Stimulated activated CD8-positive, alpha-beta memory T cell treated with anti-CD3 and anti-CD28 coated beads, Interleukin-7, amount 100 ng/mL, for 24 hours (primary cell): ENCODE data around the gene NR3C1.

Experiments
- DNase-seq: peaks from one replicate; pipeline ENCODE4 v3.0.0-alpha.2; 2020; ENCODE audit warnings: low read depth

The NR3C1 gene

DNA sequence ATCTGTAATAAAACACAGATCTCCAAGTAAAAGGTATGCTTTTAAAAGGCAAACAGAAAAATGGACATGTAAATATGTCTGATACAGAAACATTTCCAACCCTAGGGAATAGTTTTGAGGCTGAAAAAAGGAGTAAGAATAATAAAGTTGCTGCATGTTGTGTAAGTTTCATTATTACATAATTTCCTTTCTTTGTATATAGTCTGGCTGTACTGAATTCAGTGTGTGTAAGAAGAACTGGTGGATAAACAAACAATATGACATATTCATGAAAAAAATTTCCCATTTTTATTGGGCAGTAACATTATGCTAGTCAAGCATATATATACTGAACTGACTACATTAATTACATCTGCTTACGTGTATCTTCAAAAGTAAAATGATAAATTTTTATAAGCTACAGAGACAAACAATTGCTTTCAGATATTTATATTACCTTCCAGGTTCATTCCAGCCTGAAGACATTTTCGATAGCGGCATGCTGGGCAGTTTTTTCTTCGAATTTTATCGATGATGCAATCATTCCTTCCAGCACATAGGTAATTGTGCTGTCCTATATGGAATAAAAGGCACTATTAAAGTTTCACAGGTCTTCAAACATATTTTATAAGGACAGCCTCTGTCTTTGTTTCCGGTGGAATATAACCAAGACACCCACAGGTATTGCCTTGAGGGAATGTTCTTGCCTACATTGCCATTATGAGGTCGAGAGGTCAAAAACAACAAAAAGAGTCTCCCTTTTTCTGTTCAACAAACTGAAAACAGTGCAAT is 93.6 kb downstream of the NR3C1 start:
- no peak for DNase-seq

DNA sequence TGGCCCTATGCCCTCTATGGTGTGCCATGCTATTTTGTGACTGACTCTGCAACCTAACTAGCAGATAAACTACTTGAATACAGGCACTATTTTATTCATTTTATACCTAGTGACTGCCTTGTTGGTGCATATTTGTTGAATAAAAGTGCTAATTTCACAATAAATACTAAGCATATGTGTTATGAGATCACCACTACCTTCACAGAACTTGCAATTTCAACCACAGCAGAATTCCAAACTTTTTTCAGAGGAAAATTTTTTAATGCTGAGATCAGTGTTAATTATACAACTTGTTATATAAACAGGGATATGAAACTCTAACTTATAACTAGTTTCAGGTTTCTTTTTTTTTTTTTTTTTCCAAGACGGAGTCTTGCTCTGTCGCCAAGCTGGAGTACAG is 94.8 kb downstream of the NR3C1 start:
- no peak for DNase-seq

DNA sequence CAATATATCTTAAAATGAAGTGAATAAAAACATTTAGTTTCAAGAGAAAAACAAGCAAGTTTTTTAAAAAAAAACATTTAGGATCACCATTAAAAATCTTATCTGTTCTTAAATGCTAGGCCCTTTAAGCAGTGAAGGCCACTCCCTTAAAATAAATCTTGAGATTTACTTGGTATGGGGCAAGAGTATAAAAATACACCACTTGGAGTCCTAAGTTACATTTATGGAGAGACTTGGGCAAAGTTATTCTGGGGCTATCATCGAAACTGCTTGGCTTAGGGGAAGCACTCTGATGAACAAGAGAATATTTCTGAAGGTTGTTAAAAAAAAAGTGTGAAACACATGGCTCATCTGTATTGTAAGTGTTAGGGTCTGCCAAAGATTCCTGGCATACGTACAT is 97.4 kb downstream of the NR3C1 start:
- no peak for DNase-seq

DNA sequence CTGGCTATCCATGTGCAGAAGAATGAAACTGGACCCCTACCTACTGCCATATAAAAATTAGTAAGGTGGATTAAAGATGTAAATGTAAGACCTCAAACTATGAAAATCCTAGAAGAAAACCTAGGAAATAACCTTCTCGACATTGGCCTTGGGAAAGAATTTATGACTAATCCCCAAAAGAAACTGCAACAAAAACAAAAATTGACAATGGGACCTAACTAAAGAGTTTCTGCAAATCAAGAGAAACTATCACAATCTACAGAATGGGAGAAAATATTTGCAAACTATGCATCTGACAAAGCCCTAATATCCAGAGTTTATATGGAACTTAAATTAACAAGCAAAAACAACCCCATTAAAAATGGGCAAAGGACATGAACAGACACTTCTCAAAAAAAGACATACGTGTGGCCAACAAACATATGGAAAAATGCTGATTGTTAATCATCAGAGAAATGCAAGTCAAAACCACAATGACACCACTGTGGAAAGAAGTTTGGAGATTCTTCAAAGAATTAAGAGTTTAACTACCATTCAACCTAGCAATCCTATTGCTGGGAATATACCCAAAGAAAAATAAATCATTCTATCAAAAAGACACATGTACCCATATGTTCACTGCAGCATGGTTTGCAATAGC is 98.5 kb downstream of the NR3C1 start:
- DNase-seq: no peak

DNA sequence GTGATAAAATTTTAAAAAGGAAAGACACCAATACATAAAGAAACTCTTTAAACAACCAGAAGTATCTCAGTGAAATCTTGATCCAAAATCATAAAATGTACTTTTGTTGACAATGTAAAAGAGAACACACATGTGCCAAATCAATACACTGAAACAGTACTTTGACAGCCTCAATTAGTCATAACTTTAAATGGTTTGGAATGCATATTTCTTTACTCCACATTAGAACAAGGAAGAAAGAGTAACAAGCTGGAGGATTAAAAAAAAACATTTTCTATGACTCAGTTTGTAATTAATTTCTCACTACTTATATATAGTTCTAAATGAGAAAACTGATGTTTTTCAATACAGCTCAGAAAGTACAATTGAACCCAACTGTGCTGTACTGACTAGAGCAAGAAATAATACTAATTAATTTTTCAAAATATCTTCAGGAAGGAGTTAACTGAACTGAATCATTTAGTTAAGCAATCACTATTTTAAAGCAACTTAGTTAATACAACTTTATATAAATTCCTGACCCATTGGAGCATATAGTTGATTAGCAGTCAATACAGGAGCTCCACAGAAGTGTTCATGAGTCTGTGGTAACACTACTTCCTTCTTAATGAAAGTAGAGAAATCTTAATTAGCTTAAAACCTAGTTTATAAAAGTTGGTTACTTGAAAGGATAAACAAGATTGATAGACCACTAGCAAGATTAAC is 101.0 kb downstream of the NR3C1 start:
- no peak for DNase-seq

DNA sequence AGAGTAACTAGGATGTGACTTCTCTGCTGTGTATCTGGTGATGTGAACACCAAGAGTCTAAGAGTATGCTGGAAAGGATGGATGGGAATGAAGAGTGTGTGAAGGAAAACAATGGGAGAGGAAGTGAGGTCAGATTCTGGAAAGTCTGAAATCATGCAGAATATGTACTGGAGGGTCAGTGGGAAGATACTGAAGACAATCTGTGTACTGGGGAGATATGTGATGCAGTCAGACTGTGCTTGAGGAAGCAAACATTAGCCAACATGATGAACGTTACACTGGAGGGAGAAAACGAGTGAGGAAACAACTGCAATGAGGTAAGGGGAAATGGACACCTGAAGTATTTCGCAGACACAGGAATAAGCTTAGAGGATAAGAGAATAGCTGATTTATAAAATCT is 105.7 kb downstream of the NR3C1 start:
- no peak for DNase-seq

DNA sequence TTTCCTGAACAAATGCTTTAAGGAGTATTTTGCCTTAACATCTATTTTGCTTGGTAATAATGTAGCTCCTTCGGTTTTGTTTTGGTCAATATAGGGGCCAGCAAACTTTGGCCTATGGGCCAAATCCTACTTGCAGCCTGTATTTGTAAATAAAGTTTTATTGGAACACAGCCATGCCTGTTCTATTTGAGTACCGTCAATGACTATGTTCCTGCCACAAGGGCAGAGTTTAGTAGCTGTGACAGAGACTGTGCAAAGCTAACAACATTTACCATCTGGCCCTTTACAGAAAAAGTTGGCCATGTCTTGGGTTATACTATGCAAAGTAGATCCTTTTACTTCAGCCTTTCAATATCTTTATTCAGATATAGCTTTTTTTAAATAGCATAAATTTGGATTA is 113.4 kb downstream of the NR3C1 start:
- no peak for DNase-seq

DNA sequence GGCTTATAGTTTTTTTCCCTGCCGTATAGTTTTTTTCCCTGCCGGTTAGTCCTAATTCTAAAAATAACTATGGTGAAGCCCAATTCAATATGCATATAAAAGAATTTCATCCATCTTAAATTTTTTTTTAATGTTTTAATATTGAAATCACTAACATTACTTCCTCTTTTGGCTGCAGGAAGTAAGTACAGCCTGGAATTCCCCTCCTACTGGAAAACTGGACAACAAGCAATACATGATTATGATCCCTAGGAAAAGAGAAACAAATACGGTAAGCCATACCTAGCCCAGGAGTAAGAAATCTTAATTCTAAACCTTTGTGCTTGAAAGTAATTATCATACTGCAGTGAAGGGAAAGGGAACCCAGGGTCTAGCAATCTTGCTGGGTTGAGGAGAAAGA is 119.0 kb downstream of the NR3C1 start:
- DNase-seq: no peak

DNA sequence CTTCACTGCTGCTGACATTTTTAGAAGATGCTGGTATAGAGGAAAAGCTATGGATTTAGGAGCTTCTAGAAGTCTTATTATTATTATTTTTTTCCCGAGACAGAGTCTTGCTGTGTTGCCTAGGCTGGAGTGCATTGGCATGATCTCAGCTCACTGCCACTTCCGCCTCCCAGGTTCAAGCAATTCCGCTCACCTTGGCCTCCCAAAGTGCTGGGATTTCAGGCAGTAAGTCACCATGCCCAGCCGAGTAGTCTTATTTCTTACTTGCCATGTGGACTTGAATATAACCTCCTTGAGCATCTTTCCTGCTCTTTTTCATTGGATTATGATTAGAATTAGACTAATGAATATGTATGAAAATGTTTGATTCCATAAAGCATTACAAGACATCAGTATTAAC is 119.5 kb downstream of the NR3C1 start:
- DNase-seq: no peak

DNA sequence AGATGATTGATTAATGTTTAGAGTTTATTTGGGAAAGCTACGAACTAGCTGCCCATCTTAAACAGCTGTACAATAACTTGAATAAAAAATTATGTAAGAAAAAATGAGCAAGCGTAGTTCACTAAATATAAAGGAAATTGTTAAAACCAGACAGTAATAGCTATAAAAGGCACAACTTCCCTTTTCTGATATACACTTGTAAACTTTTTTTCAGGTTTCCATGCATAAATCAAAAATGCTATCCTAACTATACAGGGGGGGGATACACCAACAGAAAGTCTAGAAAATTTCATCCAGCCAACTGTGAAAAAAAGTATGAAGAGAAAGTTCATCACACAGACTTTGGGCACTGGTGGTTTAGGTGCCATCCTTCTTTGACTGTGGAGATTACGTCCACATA is 122.3 kb downstream of the NR3C1 start:
- no peak for DNase-seq

DNA sequence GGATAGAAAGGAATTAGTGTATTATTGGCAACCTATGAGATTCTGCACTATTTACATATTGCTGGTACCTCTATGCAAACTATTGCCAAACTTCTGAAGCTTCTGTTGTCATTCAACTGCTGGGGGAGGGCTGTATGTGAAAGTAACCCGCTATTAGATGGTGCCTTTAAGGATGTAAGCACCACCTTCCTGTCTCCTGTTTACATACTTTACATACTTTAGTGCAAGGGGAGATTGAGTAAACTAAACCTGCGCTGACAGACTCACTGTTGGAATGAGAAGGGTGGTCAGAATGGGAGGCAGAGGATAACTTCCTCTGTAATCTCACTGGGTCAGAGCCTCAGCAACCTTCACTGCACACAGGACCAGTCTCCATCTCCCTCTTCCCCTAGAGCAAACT is 123.8 kb downstream of the NR3C1 start:
- no peak for DNase-seq

DNA sequence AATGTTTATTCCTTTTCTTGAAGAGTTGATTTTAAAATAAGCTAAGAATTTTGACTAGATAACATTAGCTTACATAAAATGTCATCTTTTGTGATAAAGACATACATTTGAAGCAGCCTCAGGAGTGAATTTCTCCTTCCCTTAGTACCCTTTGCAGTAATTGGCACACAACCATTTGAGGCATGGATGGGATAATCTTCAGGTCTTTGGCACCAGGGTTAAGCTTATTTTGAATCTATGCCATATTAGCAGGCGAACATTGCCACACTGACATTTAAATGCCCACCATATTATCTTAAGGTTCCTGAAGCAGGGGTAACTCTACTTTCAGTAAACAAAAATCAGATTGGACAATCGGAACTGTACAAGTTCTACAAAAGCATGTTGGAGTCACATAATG is 126.0 kb downstream of the NR3C1 start:
- no peak for DNase-seq

DNA sequence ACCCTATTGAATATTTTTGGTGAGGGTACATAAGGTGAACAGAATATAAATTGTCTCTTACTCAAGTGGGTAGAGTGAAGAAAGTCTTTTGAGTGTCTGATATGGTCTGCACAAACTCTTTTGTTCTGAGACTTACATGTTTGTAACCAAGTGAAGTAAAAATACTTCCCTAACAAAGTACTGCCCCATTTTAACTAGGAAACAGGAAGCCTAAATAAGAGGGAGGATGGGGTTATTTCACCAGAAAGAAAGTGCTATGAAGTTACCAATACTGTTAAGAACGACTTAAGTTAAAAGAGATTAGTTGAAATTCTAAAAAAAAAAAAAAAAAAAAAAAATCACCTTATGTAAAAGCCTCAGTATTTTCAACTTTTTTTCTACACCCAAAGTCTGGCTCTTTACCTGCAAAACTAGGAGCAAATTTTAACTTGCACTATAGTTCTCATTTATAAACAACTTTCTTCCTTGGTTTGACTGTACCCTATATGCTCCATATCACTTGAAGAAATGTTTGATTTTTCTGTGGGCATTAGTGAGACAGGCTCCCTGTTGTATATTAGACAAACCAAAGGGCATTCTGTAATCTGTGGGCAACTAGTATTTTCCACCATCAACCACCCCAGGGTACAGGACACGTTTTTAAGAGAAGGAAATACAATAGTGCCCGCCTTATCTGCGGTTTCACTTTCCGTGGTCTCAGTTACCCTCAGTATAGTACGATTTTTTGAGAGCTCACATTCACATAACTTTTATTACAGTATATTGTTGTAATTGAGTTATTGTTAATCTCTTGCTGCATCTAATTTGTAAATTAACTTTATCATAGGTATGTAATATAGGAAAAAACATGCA is 127.7 kb downstream of the NR3C1 start:
- no peak for DNase-seq

DNA sequence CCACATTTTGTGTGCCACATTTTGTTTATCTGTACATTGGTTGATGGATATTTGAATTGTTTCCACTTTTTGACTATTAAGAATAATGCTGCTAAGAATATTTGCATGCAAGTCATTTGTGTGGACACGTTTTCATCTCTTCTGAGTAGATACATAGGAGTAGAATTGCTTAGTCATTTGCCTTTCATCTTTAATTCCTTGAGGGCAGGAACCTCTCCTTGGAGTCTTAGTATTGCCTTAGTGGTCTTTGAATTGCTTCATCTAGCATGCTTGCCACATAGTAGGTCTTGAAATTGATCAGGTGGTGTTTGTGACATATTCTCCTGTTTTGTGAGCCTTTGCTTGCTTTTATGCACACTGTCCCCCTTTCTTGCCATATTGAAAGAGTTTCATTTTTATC is 128.5 kb downstream of the NR3C1 start:
- DNase-seq: no peak

DNA sequence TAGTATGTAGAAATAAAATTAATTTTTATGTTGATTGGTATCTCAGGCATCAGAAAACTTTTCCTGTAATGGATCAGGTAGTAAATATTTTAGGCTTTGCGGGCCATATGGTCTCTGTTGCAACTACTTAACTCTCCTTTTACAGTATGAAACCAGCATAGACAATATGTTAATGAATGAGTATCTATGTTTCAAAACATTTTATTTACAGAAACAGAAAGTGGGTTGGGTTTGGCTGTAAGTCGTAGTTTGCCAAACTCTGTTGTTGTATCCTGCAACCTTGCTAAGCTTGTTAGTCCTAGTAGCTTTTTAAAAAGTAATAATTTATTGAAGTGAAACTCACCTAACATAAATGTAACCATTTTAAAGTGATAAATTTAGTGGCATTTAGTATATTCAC is 132.1 kb downstream of the NR3C1 start:
- no peak for DNase-seq

DNA sequence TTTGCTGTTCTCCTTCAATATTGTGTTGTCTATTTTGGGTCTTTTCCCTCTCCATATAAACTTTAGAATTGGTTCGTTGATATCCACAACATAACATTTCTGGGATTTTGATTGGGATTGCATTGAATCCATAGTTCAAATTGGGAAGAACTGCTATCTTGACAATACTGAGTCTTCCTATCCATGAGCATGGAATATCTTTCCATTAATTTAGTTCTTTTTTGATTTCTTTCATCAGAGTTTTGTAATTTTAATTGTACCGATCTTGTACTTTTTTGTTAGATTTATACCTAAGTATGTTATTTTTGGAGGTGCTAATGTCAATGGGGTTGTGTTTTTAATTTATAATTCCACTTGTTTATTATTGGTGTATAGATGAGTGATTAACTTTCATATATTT is 135.1 kb downstream of the NR3C1 start:
- no peak for DNase-seq

DNA sequence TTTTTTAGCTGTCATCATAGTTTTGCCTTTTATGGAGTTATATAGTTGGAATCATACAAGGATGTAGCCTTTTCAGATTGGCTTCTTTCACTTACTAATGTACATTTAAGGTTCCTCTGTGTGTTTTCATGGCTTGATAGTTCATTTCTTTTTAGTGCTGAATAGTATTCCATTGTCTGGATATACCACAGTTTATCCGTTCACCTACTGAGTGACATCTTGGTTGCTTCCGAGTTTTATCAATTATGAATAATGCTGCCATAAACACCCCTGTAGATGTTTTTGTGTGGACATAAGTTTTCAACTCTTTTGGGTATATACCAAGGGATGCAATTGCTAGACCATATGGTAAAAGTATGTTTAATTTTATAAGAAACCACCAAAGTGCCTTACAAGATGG is 136.3 kb downstream of the NR3C1 start:
- no peak for DNase-seq

DNA sequence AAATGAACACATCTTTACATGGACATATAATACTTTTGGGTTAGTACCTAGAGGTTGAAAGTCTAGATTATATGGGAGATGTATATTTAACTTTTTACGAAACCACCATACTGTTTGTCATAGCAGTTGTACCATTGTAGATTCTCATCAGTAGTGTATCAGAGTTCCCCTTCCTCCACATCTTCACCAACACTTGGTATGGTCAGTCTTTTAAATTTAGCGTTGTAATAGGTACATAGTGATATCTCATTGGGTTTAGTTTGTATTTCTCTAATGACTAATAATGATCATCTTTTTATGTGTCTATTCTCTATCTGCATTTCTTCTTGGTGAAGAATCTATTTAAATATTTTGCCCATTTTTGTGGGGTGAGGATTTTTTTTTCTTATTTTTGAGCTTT is 137.5 kb downstream of the NR3C1 start:
- DNase-seq: no peak

DNA sequence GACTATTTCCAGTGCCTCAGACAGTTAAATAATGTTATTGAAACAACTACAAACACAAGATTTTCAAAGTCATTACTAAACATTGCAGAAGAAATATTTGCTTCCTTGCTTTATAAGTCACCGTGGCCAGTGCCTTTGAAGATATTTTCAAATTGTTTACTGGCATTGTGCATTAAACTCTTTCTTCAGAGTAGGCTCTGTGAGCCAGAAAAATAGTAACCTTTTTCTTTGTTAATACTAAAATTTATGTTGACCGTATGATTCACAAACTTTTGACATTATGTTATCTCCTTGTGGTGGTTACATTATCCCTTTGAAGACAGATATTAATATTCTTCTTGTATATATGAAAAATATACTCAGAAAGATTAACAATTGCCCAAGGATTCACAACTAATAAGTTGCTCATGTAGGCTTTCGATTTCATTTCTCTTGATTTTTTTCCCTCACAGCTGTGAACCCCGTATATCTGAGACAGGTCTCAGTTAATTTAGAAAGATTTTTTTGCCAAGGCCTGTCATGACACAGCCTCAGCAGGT is 140.1 kb downstream of the NR3C1 start:
- no peak for DNase-seq

DNA sequence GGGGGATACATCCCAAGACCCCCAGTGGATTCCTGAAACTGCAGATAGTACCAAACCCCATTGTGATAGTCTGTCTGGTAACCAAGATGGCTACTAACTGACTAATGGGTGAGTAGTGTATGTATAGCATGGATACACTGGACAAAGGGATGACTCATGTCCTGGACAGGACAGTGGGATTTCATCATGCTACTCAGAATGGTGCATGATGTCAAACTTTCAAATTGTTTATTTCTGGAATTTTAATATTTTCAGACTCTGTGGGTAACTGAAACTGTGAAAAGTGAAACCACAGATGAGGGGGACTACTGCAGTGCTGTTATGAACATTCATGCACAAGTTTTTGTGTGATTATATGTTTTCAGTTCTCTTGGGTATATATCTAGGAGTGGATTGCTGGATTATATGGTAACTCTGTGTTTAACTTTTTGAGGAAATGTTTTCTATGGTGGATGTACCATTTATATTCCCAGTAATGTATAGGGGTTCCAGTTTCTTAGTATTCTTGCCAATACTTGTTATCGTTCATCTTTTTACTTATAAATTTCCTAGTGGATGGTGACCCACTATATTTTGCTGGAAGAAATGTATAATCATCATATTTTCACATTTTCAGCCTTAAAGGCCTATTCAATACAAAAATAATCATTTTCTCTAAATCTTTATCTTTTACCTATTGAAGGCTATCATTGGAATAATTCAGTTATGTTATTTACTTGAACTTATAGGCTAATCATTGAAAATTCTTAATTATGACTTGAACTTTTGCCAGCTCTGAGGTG is 140.9 kb downstream of the NR3C1 start:
- DNase-seq: no peak

DNA sequence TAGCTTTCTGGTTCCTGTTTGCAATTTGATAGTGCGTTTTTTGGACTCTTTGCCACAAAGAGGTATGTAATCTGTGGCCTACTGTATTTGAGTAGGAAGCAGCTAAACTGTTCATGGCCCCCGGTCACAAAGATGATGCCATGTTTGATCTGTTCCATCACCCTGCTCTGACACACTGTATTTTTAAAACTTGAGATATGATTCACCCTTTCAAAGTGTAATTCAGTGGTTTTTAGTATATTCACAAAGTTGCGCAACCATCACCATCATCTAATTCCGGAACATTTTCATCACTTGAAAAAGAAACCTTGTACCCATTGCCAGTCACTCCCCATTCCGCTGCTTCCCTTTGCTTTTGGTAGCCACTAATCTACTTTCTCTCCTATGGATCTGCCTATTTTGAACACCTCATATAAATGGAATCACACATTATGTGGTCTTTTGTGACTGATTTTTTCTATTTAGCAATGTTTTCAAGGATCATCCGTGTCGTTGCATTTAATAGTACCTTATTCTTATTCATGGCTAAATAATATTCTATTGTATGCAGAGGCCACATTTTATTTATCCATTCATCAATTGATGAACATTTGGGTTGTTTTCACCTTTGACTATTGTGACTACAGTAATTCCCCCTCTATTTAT is 141.6 kb downstream of the NR3C1 start:
- DNase-seq: no peak
